ENCODE results near the gene DNAAF9. TPM values are rescaled to one million over a fixed set of nuclear protein-coding genes. Genes with fewer than 3 reads are reported as not detected.
A peak's percentile ranks its signal among the peaks of the same experiment; 100 is the strongest.
"Not testable (repeated sequence)": the region's sequence is repeated elsewhere in the genome, so short reads cannot be mapped to it uniquely, and the experiment has no call there.

Gene DNAAF9
- total RNA-seq, 4 donors from 2014 or later = 6.9 to 14.5 (median 8.9) TPM

DNA sequence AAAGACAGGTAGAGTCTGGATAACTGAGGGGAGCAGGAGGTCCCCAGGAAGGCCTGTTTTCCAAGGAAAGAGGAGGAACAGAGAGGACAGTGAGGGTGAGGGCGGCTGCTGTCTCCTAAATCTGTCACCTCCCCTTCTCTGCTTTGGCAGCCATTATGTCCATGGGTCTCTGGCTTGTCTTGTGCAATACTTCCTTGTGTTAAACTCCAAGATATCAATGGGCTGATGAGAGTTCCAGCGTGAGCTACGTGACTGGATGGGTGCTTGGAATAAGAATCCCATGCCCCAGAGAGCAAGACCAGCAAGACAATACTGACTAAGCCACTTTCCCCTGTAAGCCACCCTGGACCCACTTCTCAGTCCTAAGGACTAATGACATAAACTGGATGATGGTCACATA, 26.3 kb upstream of the DNAAF9 start:
- intact Hi-C loops (cut with DNase I) = no loop called here
- Histone ChIP-seq H3K4me1 (no peaks in the 10 kb centered on the region), H3K27me3 (peaks cover 0 to 3% (median 0%) of the 10 kb centered on the region in 4 donors), H3K27ac (no peak overlapping the region), H3K4me3 (no peak overlapping the region), H3K36me3 (no peaks in the 10 kb centered on the region), H3K9me3 (no peaks in the 10 kb centered on the region)
- DNase-seq = no peak
- WGBS, 2 donors = 81 to 93% methylated on average over 3 of the region's 3 CpGs
- TF ChIP-seq, protein P1, sequence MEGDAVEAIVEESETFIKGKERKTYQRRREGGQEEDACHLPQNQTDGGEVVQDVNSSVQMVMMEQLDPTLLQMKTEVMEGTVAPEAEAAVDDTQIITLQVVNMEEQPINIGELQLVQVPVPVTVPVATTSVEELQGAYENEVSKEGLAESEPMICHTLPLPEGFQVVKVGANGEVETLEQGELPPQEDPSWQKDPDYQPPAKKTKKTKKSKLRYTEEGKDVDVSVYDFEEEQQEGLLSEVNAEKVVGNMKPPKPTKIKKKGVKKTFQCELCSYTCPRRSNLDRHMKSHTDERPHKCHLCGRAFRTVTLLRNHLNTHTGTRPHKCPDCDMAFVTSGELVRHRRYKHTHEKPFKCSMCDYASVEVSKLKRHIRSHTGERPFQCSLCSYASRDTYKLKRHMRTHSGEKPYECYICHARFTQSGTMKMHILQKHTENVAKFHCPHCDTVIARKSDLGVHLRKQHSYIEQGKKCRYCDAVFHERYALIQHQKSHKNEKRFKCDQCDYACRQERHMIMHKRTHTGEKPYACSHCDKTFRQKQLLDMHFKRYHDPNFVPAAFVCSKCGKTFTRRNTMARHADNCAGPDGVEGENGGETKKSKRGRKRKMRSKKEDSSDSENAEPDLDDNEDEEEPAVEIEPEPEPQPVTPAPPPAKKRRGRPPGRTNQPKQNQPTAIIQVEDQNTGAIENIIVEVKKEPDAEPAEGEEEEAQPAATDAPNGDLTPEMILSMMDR (IDR thresholded peaks at IDR 0.05) = no peak
- no peak for TF ChIP-seq POLR2A (IDR thresholded peaks at IDR 0.05)

DNA sequence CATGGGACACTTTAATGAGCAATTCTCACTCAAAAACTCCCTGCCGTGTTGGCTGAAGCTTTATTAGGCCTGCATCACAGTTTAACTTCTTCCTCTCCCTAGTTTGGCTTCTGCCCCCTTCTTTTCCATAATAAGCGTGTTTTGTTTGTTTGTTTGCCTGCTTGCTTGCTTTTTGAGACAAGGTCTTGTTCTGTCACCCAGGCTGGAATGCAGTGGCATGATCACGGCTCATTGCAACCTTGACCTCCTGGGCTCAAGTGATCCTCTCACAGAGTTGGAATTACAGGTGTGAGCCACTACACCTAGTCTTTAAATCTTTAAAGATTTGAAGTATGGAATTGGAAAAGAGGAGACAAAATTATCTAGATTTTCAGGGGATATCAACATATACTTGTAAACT, 25.4 kb upstream of the DNAAF9 start:
- Histone ChIP-seq H3K4me1 (no peaks in the 10 kb centered on the region), H3K9me3 (no peaks in the 10 kb centered on the region), H3K27ac (no peak overlapping the region), H3K27me3 (no peaks in the 10 kb centered on the region), H3K4me3 (no peak overlapping the region), H3K36me3 (no peaks in the 10 kb centered on the region)
- intact Hi-C loops (cut with DNase I) = no loop called here
- WGBS, 2 donors = 84 to 86% methylated on average over 3 of the region's 3 CpGs
- DNase-seq = no peak
- no peak for TF ChIP-seq POLR2A (IDR thresholded peaks at IDR 0.05)
- TF ChIP-seq, protein P1 (IDR thresholded peaks at IDR 0.05) = no peak

DNA sequence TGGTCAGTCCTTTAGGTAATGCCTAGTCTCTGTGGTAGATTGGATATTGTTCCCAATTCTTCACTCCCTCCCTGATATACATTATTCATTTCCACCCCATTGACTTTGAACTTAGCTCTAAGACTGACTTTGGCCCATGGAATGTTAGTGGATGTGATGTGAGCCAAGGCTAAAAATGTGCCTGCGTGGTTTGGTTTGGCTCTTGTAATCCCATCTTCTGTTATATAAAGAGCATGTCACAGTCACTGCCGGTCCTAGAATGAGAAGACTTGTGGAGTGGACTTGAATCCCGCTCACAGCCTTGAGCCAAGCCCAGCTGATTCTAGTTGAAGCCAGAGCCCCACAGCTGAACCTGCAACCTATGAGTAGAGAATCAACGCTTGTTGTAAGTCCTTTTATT, 23.6 kb upstream of the DNAAF9 start:
- intact Hi-C loops (cut with DNase I) = no loop called here
- Histone ChIP-seq H3K4me3 (no peak overlapping the region), H3K9me3 (no peaks in the 10 kb centered on the region), H3K4me1 (no peaks in the 10 kb centered on the region), H3K27me3 (no peaks in the 10 kb centered on the region), H3K36me3 (no peaks in the 10 kb centered on the region), H3K27ac (peak overlapping the region in 2 of 4 donors; percentile 25 to 36)
- DNase-seq = no peak
- whole genome bisulfite sequencing, 2 donors = 89 to 100% methylated on average over 3 to 4 of the region's 4 CpGs
- TF ChIP-seq POLR2A (IDR thresholded peaks at IDR 0.05) = no peak
- TF ChIP-seq, protein P1 (IDR thresholded peaks at IDR 0.05) = no peak

DNA sequence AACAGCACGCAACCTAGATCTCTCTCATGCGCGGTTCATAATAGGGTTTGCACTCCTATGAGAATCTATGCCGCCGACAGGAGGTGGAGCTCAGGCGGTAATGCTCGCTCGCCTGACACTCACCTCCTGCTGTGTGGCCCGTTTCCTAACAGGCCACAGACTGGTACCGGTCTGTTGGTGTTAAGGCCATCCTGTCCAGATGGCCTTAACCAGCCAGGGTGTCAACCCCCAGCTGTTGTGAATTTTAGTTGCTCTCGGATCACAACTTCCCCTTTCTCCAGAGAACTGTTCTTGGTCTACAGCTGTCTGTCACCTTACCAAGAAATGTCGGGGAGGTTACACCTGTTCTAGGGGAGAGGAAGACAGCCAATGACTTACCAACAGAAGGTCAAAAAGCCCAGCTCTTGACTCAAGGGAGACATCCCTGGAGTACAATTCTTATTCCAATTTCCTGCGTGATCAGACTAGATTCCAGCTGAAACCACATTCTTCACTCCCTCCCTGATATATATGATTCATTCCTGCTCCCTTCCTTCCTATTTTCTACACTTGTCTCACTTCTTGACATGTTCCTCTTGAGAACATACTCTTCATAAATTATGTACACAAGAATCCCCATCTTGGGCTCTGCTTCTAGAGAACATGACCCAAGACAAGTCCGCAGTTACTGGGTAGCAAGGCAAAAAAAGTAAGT, 23.1 kb upstream of the DNAAF9 start:
- no peak for DNase-seq
- no peaks in the 10 kb centered on the region for H3K36me3 ChIP-seq
- no peak overlapping the region for H3K4me3 ChIP-seq
- no peaks in the 10 kb centered on the region for H3K27me3 ChIP-seq
- no peaks in the 10 kb centered on the region for H3K4me1 ChIP-seq
- 60 to 84% methylated on average over 11 to 14 of the region's 14 CpGs for WGBS, 2 donors
- peak overlapping the region in 2 of 4 donors; percentile 25 to 58 for H3K27ac ChIP-seq
- no peaks in the 10 kb centered on the region for H3K9me3 ChIP-seq
- TF ChIP-seq, protein P1 (IDR thresholded peaks at IDR 0.05) = no peak
- no peak for TF ChIP-seq POLR2A (IDR thresholded peaks at IDR 0.05)
- intact Hi-C loops (cut with DNase I) = no loop called here

DNA sequence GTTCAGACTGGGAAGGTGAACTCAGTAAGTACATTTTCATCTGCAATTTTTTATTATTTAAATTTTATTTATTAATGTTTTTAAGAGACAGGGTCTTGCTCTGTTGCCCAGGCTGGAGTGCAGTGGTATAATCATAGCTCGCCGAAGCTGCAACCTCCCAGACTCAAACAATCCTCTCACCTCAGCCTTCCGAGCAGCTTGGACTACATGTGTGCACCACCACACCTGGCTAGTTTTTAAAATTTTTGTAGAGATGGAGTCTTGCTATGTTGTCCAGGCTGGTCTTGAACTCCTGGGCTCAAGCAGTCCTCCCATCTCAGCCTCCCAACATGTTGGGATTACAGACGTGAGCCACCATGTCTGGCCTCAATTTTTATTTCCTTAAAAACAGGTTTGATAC, 19.3 kb upstream of the DNAAF9 start:
- H3K9me3 ChIP-seq; H3K27me3 ChIP-seq; intact Hi-C loops (cut with DNase I); H3K27ac ChIP-seq; H3K4me1 ChIP-seq; H3K36me3 ChIP-seq; H3K4me3 ChIP-seq; DNase-seq: not testable (repeated sequence)
- WGBS, 2 donors = 70 to 90% methylated on average over 4 of the region's 4 CpGs

DNA sequence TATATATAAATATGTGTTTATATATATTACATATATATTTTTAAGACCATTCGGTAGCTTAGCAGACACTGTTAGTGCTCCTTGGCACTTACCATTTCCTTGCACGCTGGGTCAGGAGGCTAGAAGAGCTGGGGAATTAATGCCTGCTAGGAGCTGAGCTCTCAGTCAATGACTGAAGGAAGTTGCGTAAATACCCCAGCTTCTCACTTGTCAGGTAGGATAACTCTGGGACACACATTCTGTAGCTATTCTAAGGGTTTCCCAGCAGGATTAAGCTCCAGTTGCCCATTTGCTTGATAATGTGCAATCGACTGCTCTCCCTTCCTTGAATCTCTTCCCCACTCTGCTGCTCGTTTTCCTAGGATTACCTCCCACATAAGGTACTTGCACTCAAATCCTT, 15.7 kb upstream of the DNAAF9 start:
- Histone ChIP-seq H3K27ac (no peak overlapping the region), H3K36me3 (no peaks in the 10 kb centered on the region), H3K27me3 (no peaks in the 10 kb centered on the region), H3K9me3 (no peaks in the 10 kb centered on the region), H3K4me3 (no peak overlapping the region), H3K4me1 (peaks cover 0 to 18% (median 5%) of the 10 kb centered on the region in 3 donors)
- TF ChIP-seq, protein P1 (IDR thresholded peaks at IDR 0.05) = no peak
- no peak for TF ChIP-seq POLR2A (IDR thresholded peaks at IDR 0.05)
- DNase-seq = no peak
- WGBS, 2 donors = 57 to 67% methylated on average over 5 of the region's 5 CpGs
- intact Hi-C loops (cut with DNase I) = no loop called here

Data from esophagus squamous epithelium (tissue), 5 donors.